Esophagus (tissue), 2 donors: ENCODE results near the gene RRN3. TPM values are rescaled to one million over a fixed set of nuclear protein-coding genes. Genes with fewer than 3 reads are reported as not detected.
"Not testable (repeated sequence)": the region's sequence is repeated elsewhere in the genome, so short reads cannot be mapped to it uniquely, and the experiment has no call there.

Experiments used
- H3K27ac ChIP-seq, 2 donors: one replicate each; pipeline ENCODE4 v1.5.1; 2013; ENCODE audit warnings: low read depth in 2 of 2, mild to moderate bottlenecking in 2 of 2, inconsistent platforms in 1 of 2, low read length in 1 of 2, moderate library complexity in 1 of 2
- H3K27me3 ChIP-seq, 2 donors: one replicate each; pipeline ENCODE4 v1.6.1; 2013; ENCODE audit warnings: low read length in 2 of 2, control low read depth in 1 of 2, mild to moderate bottlenecking in 1 of 2; ENCODE audit not compliant: insufficient read depth in 2 of 2, control insufficient read depth in 1 of 2
- H3K36me3 ChIP-seq, 2 donors: one replicate each; pipeline ENCODE4 v1.6.1; 2013; ENCODE audit warnings: low read length in 1 of 2; ENCODE audit not compliant: control insufficient read depth in 2 of 2, insufficient read depth in 2 of 2
- H3K4me1 ChIP-seq, 2 donors: one replicate each; pipeline ENCODE4 v1.6.1; 2013; ENCODE audit warnings: low read length in 1 of 2; ENCODE audit not compliant: control insufficient read depth in 2 of 2, insufficient read depth in 2 of 2
- H3K4me3 ChIP-seq, 2 donors: one replicate each; pipeline ENCODE4 v1.5.1; 2013; ENCODE audit warnings: low read length in 2 of 2, mild to moderate bottlenecking in 2 of 2, low read depth in 1 of 2, moderate library complexity in 1 of 2
- H3K9me3 ChIP-seq, 2 donors: one replicate each; pipeline ENCODE4 v1.6.1; 2013; ENCODE audit warnings: mild to moderate bottlenecking in 2 of 2, low read depth in 1 of 2, low read length in 1 of 2, moderate library complexity in 1 of 2; ENCODE audit not compliant: control insufficient read depth in 2 of 2, insufficient read depth in 1 of 2
- WGBS, 2 donors: extraction: QIAGEN DNeasy Blood & Tissue Kit; methylation state at CpG; one replicate each; pipeline ENCODE4 v1.1.7; 2013; 5-methylcytosine and 5-hydroxymethylcytosine counted together
- polyA plus RNA-seq, 2 donors: library from polyadenylated mRNA; stranded (reverse); fragments of 200-250 nt; gene quantifications; one replicate each; pipeline ENCODE4 v1.2.3, GENCODE V29; 2013
- donor health status: healthy with polysubstance abuse.
- donor health status: Bipolar disorder and iron deficiency.

The RRN3 gene
- polyA plus RNA-seq, 2 donors = 6.1 to 9.7 TPM

- H3K36me3 ChIP-seq = peaks cover 18 to 35% of the 10 kb centered on the region in 2 donors
- H3K4me3 ChIP-seq, H3K27me3 ChIP-seq, H3K4me1 ChIP-seq, H3K9me3 ChIP-seq: not testable (repeated sequence)
- peak overlapping the region in 1 of 2 donors; percentile 30 for H3K27ac ChIP-seq
- WGBS, 2 donors = 75 to 81% methylated on average over 27 of the region's 27 CpGs
Measured at GRCh38 chr16:15028801-15029698, 65.0 kb downstream of the RRN3 start.

- not testable (repeated sequence) for H3K9me3 ChIP-seq, H3K27ac ChIP-seq, H3K4me3 ChIP-seq, H3K4me1 ChIP-seq, H3K27me3 ChIP-seq
- H3K36me3 ChIP-seq = peaks cover 11 to 28% of the 10 kb centered on the region in 2 donors
- 72 to 79% methylated on average over 6 of the region's 6 CpGs for WGBS, 2 donors
Measured at GRCh38 chr16:15028345-15028715, 65.7 kb downstream of the RRN3 start.

- H3K4me1 ChIP-seq, H3K4me3 ChIP-seq, H3K9me3 ChIP-seq, H3K27me3 ChIP-seq: not testable (repeated sequence)
- H3K27ac ChIP-seq = peak overlapping the region in 1 of 2 donors; percentile 51
- 68 to 76% methylated on average over 29 of the region's 29 CpGs for WGBS, 2 donors
- peaks cover 10 to 22% of the 10 kb centered on the region in 2 donors for H3K36me3 ChIP-seq
Measured at GRCh38 chr16:15027503-15028344, 66.3 kb downstream of the RRN3 start.

- not testable (repeated sequence) for H3K4me1 ChIP-seq, H3K4me3 ChIP-seq, H3K9me3 ChIP-seq, H3K27ac ChIP-seq, H3K27me3 ChIP-seq
- WGBS, 2 donors = 80 to 81% methylated on average over 8 of the region's 8 CpGs
- peaks cover 8 to 24% of the 10 kb centered on the region in 2 donors for H3K36me3 ChIP-seq
Measured at GRCh38 chr16:15027051-15027450, 67.0 kb downstream of the RRN3 start.

GRCh38 chr16:15025234-15025951 lies 68.7 kb downstream of the RRN3 start:
- H3K36me3 ChIP-seq = peaks cover 3 to 24% of the 10 kb centered on the region in 2 donors
- not testable (repeated sequence) for H3K4me1 ChIP-seq, H3K9me3 ChIP-seq, H3K27ac ChIP-seq, H3K27me3 ChIP-seq, H3K4me3 ChIP-seq
- WGBS, 2 donors = 81 to 82% methylated on average over 14 of the region's 14 CpGs

GRCh38 chr16:15024858-15025199 lies 69.2 kb downstream of the RRN3 start:
- WGBS, 2 donors = 83 to 85% methylated on average over 1 of the region's 1 CpG
- H3K27ac ChIP-seq, H3K4me3 ChIP-seq, H3K4me1 ChIP-seq, H3K9me3 ChIP-seq, H3K27me3 ChIP-seq: not testable (repeated sequence)
- peaks cover 3 to 23% of the 10 kb centered on the region in 2 donors for H3K36me3 ChIP-seq

GRCh38 chr16:15023381-15024077 lies 70.5 kb downstream of the RRN3 start:
- WGBS, 2 donors = 90 to 92% methylated on average over 13 of the region's 13 CpGs
- H3K4me1 ChIP-seq, H3K9me3 ChIP-seq, H3K27me3 ChIP-seq, H3K4me3 ChIP-seq, H3K27ac ChIP-seq: not testable (repeated sequence)
- H3K36me3 ChIP-seq = peaks cover 5 to 17% of the 10 kb centered on the region in 2 donors

GRCh38 chr16:15022194-15022593 lies 71.9 kb downstream of the RRN3 start:
- 27 to 34% methylated on average over 4 of the region's 4 CpGs for WGBS, 2 donors
- peaks cover 5 to 16% of the 10 kb centered on the region in 2 donors for H3K36me3 ChIP-seq
- H3K27me3 ChIP-seq, H3K9me3 ChIP-seq, H3K4me3 ChIP-seq, H3K27ac ChIP-seq, H3K4me1 ChIP-seq: not testable (repeated sequence)

GRCh38 chr16:15021429-15021828 lies 72.6 kb downstream of the RRN3 start:
- not testable (repeated sequence) for H3K4me1 ChIP-seq, H3K9me3 ChIP-seq

More at GRCh38 chr16:15021429-15021828, 72.6 kb downstream of the RRN3 start:
- not testable (repeated sequence) for H3K4me3 ChIP-seq, H3K27me3 ChIP-seq, H3K27ac ChIP-seq
- WGBS, 2 donors = 80 to 88% methylated on average over 7 of the region's 7 CpGs
- peaks cover 7 to 15% of the 10 kb centered on the region in 2 donors for H3K36me3 ChIP-seq
